COLO668 (cell line): ENCODE data around the gene TRIM49.
"Not testable (repeated sequence)": the region's sequence is repeated elsewhere in the genome, so short reads cannot be mapped to it uniquely, and the experiment has no call there.

Source experiments
- DNase-seq: peaks from one replicate; lab custom pipeline; 2025; ENCODE audit not compliant: unreplicated experiment; lab: John Stamatoyannopoulos, UW

Gene TRIM49, protein sequence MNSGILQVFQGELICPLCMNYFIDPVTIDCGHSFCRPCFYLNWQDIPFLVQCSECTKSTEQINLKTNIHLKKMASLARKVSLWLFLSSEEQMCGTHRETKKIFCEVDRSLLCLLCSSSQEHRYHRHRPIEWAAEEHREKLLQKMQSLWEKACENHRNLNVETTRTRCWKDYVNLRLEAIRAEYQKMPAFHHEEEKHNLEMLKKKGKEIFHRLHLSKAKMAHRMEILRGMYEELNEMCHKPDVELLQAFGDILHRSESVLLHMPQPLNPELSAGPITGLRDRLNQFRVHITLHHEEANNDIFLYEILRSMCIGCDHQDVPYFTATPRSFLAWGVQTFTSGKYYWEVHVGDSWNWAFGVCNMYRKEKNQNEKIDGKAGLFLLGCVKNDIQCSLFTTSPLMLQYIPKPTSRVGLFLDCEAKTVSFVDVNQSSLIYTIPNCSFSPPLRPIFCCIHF

DNA sequence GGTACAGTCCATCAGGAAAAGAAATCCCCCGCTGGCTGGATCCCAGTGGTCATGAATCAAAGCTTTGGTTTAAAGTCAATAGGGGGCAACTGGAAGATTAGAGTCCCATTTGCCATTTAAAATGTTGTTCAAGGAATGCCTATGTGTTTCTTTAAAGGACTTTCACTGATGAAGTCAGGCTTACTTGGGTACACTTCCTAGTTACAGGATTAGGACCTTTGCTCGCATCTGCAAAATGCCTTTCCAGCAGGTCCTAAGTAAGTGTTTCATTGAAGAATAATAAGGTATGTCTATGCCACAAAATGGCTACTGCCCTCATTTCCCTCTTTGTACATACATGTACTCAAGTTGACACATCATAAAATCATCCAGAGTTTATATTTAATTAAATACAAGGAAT is at the start of gene TRIM49:
TRIM49 (minus strand) TSS at position 101 of the 400 bp plus-strand sequence. CDS start 4,106 bp downstream, outside the sequence.
- not testable (repeated sequence) for DNase-seq

DNA sequence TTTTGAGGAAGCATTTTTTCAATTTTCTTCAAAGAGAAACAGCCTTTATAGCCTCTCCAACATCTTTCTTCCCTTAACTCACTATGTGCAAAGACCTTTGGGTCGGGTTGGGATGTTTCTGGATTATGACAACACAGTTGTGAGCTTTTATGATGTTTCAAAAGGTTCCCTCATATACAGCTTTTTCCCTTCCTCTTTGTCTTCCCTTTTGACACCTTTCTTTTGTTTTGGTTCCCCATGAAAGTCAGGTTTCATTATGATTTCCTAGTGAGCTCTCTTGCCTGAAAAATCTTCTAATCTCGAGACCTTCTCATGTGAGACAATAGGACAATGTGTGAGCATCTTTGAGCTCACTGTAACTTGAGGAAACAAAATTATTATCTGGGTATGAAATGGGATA is 18.3 kb upstream of the TRIM49 start:
- DNase-seq = not testable (repeated sequence)

DNA sequence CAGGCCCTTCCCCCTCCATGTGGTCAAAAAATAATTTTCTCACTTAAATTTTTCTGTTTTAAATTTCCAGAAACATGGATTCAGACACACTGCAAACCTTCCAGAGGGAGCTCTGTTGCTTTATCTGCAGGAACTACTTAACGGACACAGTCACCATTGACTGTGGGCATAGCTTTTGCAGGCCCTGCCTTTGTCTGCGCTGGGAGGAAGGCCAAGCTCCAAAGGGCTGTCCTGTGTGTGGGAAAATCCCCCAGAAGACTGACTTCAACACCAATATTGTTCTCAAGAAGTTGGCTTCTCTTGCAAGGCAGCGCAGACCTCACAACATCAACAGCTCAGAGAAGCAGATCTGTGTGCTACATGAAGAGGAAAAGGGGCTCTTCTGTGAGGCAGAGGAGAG is 11.6 kb upstream of the TRIM49 start:
- not testable (repeated sequence) for DNase-seq

DNA sequence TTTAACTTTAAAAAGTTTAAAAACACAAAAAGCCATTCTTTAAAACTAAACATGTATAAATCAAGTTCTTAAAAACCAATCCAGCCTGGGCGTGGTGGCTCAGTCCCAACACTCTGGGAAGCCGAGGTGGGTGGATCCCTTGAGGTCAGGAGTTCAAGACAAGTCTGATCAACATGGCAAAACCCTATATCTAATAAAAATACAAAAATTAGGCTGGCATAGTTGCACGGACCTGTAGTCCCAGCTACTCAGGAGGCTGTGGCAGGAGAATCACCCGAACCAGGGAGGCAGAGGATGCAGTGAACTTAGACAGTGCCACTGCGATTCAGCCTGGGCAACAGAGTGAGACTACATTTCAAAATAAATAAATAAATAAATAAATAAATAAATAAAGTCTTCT is 5.2 kb upstream of the TRIM49 start:
- not testable (repeated sequence) for DNase-seq

- DNase-seq = not testable (repeated sequence)
Observed at GRCh38 chr11:89787506-89788063, 20.8 kb downstream of the TRIM49 start.

DNA sequence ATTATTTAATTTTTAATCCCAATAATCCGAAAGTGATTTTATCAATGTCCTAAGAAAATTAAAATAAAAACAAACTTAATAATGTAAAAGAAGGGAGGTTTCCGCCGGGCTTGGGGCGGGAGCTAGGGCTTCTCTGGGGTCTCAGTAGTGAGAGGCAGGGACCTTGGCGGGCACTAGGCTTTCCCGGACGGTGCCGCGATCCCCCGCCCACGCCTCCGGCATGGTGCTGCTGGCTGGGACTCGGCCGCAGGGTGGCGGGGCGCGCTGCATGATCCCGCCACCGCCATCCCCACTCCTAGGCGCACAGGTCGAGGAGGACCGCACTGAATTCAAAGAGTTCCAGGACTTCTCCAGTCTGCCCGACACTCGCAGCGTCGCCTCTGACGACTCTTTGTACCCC is 22.6 kb downstream of the TRIM49 start:
- DNase-seq = not testable (repeated sequence)

DNA sequence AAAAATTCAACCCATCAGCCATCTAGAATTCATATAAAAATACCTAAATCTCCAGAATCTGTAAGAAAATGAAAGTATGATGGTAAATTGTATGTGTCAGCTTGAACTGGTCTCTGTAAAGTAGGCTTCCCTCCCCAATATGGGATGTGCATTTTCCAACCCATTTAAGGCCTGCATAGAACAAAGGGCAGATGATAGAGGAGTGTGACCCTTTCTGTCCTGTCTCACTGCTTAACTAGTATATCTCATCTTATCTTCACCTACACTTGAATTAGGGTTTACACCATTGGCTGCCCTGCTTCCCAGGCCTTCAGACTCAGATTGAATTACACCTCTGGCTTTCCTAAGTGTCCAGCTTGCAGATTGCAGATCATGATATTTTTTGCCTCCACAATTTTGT is 57.6 kb downstream of the TRIM49 start:
- DNase-seq = not testable (repeated sequence)
